DOHH2 (cell line): ENCODE results near the gene ZNF81.
"Not testable (repeated sequence)": the region's sequence is repeated elsewhere in the genome, so short reads cannot be mapped to it uniquely, and the experiment has no call there.

Experiments
- EZH2phosphoT487 ChIP-seq: fragments of 200-600 bp; sonication (generic); IDR thresholded peaks from 2 replicates; pipeline ENCODE4 v1.6.1; 2017; ENCODE audit warnings: borderline replicate concordance, mild to moderate bottlenecking, antibody characterized with exemption, low read length, moderate library complexity, mixed read lengths
- TF ChIP-seq, protein P1 (sequence below): fragments of 200-600 bp; sonication (generic); IDR thresholded peaks from one replicate; pipeline ENCODE4 v1.5.1; 2014; ENCODE audit warnings: antibody characterized with exemption, mild to moderate bottlenecking, low read depth, low read length; ENCODE audit not compliant: poor library complexity, severe bottlenecking

DNA sequence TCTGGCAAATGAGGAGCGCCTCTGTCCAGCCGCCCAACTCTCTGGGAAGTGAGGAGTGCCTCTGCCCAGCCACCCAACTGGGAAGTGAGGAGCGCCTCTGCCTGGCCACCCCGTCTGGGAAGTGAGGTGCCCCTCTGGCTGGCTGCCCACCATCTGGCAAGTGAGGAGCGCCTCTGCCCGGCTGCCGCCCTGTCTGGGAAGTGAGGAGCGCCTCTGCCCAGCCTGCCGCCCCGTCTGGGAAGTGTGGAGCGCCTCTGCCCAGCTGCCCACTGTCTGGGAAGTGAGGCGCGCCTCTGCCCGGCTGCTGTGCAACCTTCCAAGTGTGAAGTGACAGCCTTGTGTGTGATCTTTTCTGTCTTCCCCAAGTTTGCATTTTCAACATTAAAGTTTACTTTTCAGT is 128.8 kb downstream of the ZNF81 start:
- not testable (repeated sequence) for TF ChIP-seq EZH2phosphoT487
- TF ChIP-seq, protein P1, sequence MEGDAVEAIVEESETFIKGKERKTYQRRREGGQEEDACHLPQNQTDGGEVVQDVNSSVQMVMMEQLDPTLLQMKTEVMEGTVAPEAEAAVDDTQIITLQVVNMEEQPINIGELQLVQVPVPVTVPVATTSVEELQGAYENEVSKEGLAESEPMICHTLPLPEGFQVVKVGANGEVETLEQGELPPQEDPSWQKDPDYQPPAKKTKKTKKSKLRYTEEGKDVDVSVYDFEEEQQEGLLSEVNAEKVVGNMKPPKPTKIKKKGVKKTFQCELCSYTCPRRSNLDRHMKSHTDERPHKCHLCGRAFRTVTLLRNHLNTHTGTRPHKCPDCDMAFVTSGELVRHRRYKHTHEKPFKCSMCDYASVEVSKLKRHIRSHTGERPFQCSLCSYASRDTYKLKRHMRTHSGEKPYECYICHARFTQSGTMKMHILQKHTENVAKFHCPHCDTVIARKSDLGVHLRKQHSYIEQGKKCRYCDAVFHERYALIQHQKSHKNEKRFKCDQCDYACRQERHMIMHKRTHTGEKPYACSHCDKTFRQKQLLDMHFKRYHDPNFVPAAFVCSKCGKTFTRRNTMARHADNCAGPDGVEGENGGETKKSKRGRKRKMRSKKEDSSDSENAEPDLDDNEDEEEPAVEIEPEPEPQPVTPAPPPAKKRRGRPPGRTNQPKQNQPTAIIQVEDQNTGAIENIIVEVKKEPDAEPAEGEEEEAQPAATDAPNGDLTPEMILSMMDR = not testable (repeated sequence)
